GM19238 (cell line): Measurements from ENCODE around the gene ARFGAP3.

ENCODE experiments used
- DNase-seq: peaks from one replicate; pipeline ENCODE4 v3.0.0; 2011; ENCODE audit warnings: low spot score; ENCODE audit not compliant: insufficient read length

The ARFGAP3 gene

DNA sequence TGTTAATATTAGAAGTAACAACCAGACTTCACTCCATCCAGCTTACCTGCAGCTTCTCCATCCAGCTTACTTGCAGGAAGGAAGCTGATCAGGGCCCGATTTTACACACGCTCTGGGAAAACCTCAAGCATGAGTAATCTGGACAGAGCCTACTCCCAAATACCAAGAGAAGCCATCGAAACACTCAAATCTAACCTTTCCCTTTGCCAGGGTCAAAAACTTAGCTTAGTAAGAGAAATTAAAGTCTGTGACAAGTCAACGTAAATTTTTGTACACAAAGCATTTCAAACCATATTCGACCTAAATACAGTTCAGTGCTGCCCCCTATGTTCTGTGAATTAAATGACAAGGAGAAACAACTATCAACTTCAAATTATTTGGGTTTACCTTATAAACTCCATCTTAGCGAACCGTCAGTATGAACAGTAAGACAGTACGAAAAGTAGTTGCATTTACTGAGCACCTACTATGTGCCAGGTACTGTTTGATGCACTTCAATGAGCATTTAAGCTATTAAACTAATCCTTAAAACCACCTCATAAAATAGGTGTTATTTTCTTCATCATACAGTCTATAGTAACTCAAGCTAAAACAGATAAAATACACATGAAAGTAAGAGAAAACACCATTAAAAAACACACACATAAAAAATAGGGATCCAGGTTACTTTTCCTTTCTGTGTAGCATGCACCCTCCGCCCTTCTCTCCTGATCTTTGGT, 36.9 kb downstream of the ARFGAP3 start:
- no peak for DNase-seq

DNA sequence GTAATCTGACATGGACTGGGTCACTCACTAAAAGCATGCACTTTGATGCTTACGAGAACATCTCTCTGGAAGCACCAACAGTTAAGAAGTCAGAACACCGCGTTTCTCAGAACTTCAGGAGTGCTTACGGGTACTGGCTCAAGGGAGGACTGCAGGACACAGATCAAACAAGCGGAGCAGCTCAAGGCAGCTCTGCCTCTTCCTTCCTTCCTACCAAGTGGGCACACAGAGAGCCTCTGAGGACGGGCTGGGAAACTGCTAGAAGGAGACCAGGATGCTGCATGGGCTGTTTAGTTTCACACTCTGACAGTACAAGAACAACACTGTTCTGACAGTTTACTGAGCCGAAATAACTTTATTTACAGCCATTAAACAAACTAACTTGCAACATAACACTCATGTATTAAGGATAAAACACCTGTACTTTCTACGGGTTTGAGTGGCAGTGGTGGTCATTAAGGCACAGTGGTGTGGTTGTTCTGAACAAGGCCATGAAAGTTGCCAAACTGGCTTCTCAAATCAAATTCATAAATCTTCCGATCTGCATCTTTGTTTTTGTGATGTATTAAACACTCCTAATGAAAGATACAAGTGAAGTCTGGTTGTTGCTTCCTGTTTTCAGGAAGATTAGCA, 37.5 kb downstream of the ARFGAP3 start:
- DNase-seq = no peak

DNA sequence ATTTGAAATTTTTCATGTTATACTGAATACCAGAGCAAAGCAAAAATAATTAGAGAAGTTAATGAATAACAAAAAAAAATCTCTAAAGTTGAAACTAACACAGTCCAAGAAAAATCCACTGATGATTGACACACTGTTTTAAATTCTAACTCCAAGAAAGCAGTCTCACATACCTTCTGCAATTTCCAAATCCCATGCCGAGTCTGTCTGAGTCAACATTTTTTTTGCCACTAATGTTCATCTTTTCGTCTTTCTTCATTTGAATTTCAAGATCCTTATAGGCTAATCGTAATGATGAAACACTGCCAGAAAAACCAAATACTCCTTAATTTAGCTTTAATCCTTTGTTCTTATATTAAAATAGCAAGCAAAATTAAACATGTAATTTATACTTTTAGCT, 39.5 kb downstream of the ARFGAP3 start:
- DNase-seq = no peak

DNA sequence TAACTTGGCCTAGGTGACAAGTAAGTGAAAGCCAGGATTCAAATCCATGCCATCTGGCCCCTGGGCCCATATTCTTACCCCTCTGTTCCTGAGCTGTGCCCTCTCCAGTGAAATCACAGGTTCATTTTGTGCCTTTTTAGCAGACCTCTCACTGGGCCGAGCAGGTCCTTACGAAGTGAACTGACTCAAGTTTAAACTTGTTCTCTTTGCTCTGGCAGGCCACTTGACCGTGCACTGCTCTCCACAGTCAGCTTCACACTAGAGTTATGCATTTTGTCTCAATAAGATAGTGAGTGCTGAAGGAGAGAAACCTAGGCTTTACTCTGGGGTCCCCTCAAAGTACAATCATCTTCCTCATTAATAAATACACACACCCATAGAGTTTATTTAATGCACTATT, 40.7 kb downstream of the ARFGAP3 start:
- DNase-seq = no peak

DNA sequence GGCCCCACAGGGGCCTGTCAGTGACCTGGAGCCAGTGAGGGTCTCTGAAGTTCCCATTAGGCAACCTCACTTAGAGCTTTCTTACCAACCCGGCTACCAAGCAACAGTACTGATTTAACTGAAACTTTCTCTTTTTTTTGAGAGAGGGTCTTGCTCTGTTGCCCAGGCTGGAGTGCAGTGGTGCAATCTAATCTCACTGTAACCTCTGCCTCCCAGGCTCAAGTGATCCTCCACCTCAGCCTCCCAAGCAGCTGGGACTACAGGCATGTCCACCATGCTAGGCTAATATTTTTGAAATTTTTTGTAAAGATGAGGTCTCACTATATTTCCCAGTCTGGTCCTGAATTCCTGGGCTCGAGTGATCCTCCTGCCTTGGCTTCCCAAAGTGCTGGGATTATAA, 42.5 kb downstream of the ARFGAP3 start:
- no peak for DNase-seq

DNA sequence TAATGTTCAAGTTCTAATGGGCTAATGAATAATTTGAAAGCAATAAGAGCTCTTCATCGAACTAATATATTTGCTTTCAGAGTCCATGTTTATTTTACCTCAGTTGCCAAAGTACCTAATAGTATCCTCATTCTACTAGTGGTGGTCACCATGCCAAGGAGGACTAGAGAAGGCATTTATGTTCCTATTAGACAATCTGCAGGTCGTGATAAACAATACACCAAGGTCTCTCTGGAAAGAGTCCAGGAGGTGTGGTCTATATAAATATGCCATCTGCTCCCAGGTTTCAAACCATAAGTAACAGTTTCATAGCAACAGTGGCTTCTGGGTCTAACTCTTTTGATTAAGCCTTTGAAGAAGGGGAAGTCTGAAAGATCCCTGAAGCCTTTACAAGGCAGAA, 42.9 kb downstream of the ARFGAP3 start:
- no peak for DNase-seq

DNA sequence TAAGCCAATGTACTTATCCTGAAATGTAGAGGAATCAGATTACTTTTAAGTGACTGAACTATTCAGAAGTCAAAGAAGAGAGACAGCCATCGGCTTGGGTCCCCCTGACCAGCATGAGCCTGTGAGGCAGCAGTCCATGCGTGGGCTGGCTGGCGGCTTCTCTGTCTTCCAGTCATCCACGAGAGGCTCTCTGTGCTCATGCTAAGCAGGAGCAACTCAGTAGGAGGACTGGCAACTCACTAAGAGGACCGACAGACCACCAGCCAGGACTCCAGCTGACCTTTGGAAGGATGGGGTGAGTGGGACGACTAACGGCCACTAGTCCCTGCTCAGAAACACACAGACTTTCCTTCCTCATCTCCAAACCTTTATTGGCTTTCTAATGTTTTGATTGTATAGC, 43.6 kb downstream of the ARFGAP3 start:
- DNase-seq = no peak

DNA sequence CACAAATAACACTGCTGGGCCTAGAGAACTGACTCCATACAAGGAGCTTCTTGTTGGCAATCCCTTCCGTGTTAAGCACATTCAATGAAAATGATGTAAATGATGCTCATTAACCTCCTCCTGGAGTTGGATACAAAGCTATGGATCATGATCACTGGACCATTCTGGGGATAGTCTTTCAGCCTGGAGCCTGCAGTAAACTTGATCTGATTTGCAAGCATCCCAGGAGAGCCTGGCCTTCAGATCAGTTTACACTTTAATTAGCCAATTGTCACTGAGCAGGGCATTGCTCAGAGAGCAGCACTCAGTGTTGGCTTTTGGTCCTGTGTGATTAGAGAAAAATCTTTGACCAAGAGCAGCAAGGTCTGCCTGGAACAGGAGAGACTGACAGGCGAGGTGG, 45.6 kb downstream of the ARFGAP3 start:
- DNase-seq = no peak

DNA sequence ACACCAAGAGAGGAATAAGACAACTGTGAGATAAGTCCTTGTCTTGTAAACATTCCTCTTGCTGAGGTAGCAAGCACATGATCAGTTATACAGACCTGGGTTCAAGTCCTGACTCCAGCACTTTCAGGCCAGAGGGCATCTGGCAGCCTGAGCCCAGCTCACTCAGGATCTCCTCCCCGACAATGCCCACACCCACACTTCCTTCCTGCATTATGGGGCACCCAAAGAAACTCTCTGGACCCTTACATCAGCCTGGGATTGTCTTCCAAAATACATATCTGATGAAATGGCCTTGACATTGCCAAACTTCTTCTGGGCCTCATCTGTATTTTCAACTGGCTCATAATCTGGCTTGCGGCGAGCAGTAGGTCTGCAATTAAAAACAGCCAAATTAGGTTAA, 48.6 kb downstream of the ARFGAP3 start:
- no peak for DNase-seq

DNA sequence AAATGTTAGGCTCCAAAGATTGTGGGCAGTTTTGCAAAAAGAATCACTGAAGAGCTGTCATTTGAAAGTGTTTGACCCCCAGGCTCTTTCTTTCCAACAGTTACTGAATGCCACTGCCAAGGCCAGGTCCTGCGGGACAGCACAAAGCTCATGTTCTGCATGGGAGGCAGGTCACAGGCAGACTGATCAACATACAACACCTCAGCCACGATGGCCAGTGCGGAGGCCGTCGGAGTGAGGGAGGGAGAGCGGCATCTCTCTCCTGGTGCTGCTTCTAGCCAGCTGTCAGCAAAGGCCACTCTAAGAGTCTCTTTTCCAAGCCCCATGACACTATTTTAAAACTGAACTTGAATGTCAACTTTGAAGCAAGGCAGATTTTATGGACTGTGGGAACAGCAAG, 49.9 kb downstream of the ARFGAP3 start:
- no peak for DNase-seq

DNA sequence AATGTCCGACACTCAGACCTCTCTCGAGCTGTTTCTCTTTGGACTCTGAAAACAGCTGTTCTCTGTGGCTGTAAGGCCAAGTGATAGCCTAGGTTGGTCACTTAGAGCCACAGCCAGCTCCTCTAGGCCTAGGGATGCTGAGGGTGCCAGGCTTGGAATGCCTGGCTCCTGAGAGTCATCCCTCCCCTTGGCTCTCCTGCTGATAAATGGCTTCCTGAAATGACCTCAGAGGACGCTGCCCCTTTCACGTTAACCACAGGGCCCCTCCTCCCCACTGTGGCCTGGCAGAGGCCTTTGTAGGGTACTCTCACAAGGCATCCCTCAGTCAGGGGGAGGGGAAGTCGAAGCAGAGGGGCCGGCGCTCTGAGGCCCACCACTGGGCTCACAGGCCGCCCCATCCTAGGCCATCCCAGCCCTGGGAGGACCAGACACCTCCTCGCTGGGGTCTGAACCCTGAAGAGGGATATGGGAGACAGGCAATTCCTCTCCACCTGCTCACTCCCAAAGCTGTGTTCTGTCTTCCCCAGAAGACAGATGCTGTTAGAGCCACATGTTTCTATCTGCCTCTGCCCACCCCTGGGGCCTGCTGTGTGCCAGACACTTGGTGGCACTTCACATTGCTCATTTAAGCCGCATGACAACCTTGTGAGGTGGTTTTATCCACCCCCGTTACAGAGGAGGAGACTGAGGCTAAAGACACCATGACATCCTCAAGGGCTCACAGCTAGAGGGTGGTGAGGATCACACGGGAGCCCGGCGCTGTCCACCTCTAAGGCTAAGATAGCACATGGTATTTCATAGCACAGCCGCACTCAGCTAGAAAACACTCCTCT, 50.9 kb downstream of the ARFGAP3 start:
- no peak for DNase-seq

DNA sequence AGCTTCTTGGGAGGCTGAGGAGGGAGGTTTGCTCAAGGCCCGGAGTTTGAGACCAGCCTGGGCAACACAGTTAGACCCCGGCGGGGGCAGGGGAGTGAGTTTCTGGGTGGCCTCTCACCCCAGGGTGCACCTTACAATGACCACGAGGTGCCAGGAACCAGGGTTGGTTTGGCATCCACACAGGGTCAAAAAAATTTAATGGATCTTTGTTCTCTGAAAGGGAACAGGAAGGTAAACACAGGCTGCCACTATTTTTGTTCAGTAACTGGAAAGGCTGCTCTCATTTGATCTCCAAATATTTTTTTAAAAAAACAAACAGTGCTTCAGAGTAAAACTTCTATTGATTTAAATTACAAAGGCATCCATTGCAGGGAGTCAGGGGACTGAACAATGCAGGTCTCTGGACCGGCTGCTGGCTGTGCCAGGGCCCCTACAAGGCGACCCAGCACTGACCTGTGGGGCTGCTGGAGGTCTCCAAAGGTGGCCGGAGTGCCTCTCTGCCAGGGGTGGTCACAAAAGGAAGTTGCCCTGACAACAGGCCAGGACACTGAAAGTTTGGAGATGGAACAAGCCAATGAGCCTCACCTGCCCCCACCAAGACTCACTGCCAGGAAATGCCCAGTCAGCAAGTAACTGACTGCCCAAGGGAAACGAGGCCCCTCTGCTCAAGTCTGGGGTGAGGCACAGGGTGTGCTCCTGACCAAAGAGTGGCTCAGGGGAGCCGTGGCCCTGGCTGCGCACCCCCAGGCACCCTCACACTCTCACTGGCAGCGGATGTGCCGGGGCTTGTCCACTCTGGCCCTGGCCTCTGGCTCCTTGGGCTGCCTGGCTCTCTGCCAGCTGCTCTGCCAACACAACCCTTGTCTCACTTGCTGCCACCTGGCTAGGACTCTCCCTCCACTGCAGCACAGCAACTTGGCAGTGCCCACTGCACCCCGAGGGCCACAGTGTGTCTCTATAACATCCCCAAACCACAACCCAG, 51.8 kb downstream of the ARFGAP3 start:
- DNase-seq = no peak

DNA sequence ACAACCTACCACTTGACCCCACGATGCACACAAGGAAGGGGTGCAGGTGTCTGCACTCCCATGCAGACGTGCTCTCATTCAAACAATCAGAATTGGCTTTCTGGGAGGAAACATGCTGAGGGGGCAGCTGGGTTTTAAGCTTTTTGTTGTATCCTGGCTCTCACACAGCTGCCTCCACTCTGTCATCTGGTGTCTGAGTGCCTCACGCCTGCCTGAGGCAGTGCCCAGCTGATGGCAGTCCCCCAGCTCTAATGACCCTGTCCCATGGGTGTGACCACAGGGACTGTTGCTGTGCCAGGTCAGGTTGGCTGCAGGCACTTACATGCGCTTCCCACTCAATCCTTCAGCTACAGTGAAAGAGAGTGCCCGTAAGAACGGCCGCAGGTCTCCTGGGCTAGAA, 53.7 kb downstream of the ARFGAP3 start:
- DNase-seq = no peak

DNA sequence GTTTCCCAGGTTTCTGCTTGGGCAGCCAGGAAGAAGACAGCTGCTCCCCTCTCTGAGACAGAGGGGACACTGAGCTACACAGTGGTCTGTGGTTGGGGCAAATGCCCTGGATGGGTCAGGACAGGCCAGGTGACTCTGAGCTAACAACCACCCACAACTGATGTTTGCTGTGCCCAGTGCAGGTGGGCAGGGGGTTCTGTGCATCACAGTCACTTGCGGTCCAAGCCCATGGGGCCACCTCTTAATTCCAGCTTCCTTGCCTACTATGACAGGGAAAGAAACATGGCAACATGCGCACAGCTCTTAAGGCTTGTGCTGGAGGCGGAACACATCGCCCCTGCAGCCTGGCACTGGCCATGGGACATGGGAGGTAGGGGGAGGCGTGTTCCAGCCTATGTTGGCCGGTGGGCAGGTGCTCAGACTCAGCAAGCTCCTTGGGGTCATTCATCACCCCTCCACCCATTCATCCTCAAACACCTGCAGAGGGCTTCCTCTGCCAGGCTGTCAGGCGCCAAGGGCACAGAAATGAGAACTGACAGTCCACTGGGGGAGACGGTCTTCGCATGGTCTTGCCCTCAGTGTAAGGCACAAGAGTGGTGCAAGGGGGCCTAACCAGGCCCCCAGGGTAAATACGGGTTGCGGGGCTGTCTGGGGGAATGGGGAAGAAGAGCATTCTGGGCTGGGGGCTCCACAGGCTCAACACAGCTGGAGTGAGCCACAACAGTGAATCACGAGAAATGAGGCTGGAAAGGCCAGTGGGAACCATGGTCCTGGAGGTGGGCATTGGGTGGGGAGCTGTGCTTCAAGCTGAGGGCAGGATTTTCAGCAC, 55.6 kb downstream of the ARFGAP3 start:
- no peak for DNase-seq

DNA sequence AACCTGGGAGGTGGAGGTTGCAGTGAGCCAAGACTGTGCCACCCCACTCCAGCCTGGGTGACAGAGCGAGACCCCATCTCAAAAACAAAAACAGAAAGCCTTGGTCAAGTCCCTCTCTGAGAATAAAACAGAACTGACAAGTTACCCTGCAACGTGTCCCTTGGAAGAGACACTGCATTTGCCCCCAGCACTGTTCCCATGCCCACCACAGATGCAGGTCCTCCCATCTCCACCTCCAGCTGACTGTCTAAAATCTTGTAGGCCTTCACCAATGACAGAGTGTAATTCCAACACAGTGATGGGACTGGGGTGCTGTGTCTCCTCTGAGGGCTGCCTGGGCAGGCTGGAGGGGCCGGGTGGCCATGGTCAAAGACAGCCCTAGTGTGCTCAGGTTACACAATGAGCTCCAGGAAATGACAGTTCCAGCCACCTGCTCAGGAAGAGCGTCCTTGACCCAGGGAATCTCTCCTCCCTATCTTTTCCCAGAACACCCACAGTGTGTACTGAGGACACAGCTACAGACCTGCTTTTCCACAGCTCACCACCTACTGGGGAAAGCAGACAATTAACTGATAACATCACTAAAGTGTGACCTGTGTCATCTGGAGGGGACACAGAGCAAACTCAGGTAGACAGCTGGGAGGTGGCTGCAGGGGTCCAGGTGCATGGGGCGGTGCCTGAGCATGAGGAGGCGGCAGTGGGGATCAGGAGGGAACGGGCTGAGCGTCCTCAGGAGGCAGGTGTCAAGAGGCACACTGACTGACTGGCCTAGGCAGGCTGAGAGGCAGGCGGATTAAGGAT, 56.4 kb downstream of the ARFGAP3 start:
- no peak for DNase-seq

DNA sequence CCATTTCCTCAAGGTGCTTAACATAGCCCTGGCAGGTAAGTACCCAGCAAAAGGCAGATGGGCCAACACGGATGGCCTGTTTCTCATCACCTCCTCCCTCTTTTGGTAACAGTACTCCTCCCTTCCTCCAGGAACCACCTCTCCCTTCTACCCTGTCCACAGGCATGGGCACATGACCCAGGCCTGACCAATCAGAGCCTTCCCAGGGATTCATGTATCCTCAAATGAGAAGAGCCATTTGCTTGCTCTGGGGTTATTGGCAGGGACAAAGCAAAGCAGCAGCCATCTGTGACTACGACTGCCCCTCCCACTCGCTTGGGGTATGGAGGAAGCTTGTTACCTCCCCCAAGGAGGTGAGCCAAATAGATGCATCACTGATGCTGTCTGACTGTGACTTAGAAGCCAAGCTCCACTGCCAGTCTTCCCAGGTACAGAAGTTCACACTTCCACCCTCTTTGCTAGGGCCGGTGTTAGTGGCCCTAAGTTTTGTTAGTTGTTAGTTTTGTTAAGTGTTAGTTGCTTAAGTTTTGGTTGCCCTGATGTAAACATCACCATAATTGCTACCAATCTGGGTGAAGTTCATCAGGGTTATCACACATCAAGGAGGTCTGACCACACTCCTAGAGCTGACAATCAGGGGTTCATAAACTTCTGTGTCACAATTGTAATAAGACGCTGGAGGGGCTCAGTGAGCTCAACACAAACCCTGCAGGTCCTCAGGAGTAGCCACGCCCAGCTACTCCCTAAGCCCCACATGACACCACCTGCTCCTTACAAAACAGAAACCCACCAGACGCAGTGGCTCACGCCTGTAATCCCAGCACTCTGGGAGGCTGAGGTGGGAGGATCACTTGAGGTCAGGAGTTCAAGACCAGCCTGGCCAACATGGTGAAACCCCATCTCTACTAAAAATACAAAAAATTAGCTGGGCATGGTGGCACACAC, 57.3 kb downstream of the ARFGAP3 start:
- no peak for DNase-seq

DNA sequence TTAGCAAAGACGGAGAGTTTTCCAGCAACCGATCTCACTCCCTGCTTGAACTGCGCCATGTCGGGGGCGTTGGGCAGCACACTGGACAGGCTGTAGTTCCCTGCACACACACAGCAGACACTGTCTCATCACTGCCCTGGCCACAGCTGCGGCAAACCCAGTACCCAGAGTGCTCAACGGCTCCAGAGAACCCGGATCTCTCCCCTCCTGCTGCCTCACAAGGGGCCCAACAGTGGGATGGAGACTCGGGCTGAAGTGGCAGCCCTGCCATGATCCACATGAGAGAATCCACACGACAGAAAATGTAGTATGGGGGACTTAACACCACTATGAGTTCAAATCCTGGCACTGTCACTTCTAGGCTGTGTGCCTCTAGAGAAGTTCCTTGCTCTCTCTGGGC, 58.0 kb downstream of the ARFGAP3 start:
- no peak for DNase-seq

DNA sequence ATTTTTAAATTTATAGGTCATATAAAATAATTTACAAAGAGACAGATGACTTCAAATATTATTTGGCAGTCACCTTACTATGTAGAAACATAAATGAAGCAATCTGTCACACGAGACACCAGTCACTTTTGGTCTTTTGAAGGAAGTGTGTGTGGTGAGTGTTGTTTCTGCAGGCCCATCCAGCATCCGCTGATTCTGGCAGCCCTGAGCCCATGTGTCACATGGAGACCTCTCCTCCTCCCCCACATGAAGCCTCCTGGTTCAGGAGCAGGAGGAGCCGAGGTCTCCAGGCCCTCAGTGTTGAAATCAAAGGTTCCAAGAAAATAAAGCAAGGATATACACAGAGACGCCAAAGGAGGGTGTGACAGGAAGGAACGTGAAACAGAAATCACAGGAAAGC, 60.1 kb downstream of the ARFGAP3 start:
- no peak for DNase-seq

DNA sequence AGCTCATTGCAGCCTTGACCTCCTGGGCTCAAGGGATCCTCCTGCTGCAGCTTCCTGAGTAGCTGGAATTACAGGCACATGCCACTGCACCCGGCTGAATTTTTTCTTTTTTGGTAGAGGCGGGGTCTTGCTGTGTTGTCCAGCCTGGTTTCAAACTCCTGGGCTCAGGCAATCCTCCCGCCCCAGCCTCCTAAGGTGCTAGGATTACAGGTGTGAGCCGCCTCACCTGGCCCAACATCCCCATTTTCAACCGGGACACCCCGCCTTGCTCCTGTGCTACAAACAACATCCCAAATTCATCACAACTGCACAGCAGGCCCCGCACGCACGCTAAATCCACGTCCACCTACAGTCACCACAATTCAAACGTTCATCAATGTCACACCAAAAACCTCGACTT, 61.0 kb downstream of the ARFGAP3 start:
- no peak for DNase-seq
